ENCODE data around the gene SV2B. TPM values are rescaled to one million over a fixed set of nuclear protein-coding genes. Genes with fewer than 3 reads are reported as not detected.

The SV2B gene
- total and polyA plus RNA-seq, 2 donors (not counting 3 experiments of a cell fraction or from before 2014, with no cell fraction given), result not detected

- dilution Hi-C loops (cut with MboI; ENCODE audit: extremely low pct_ligation_motif_present, low sequenced_read_pairs), result no loop called here
- TF ChIP-seq POLR2AphosphoS5 (IDR thresholded peaks at IDR 0.05; ENCODE audit: insufficient read depth, low read depth, low read length), result no peak
- no peak for TF ChIP-seq GATA2 (IDR thresholded peaks at IDR 0.05; ENCODE audit: insufficient read depth, insufficient read length, low read depth, low read length)
- no peak for TF ChIP-seq JUN (IDR thresholded peaks at IDR 0.05; ENCODE audit: borderline replicate concordance, insufficient read depth, insufficient read length, low read depth)
- TF ChIP-seq FOS (IDR thresholded peaks at IDR 0.05; ENCODE audit: borderline replicate concordance, insufficient read depth, low read length), result no peak
- TF ChIP-seq CTCF (IDR thresholded peaks at IDR 0.05; ENCODE audit: extremely low read depth in 1 of 2, insufficient read depth in 1 of 2, low read depth in 1 of 2, low read length in 2 of 2), result no peak
- no peak for TF ChIP-seq EZH2 (IDR thresholded peaks at IDR 0.05; ENCODE audit: borderline replicate concordance, low read depth, low read length, severe bottlenecking)
- no peak for TF ChIP-seq MYC (IDR thresholded peaks at IDR 0.05; ENCODE audit: low read depth, low read length)
- TF ChIP-seq MAX (IDR thresholded peaks at IDR 0.05; ENCODE audit: insufficient read depth, insufficient read length), result no peak
- TF ChIP-seq POLR2A (IDR thresholded peaks at IDR 0.05; ENCODE audit: low read depth, low read length), result no peak
- H3K9ac ChIP-seq (replicated peaks; ENCODE audit: extremely low read depth, insufficient read depth, low read length), result no peak overlapping the region
- FAIRE-seq (no peak), DNase-seq (ENCODE audit: low read depth, low spot score) (no peak)
- CTCF ChIA-PET, result interaction anchor here (3.1 kb wide), 1 partner anchor 171 kb away, joined by 22 read pairs; no protein-coding TSS in a partner anchor
- H3K4me3 ChIP-seq (replicated peaks in 1 of 3; ENCODE audit: insufficient read depth in 1 of 3, low read depth in 1 of 3, low read length in 3 of 3), result no peak overlapping the region
- H3K27ac ChIP-seq (ENCODE audit: insufficient read depth, low read depth, low read length), result no peak overlapping the region
- no peaks in the 10 kb centered on the region for H3K36me3 ChIP-seq (ENCODE audit: control insufficient read depth in 2 of 2, extremely low read depth in 1 of 2, insufficient read depth in 2 of 2, low read length in 2 of 2)
- no TSS peak for BruUV-seq (replicated peaks)
- POLR2A ChIA-PET, result no interaction called here
- H3K9me1 ChIP-seq (replicated peaks; ENCODE audit: control insufficient read depth, extremely low read depth, insufficient read depth, low read length), result no peaks in the 10 kb centered on the region
- intact Hi-C loops (cut with micrococcal nuclease), result no loop called here
- no peaks in the 10 kb centered on the region for H3K79me2 ChIP-seq (ENCODE audit: control insufficient read depth, insufficient read depth, low read length)
- no peak overlapping the region for H2AFZ ChIP-seq (ENCODE audit: low read depth, low read length)
- no peaks in the 10 kb centered on the region for H4K20me1 ChIP-seq (replicated peaks; ENCODE audit: control insufficient read depth, extremely low read depth, insufficient read depth, low read length)
- no peak overlapping the region for H3K4me2 ChIP-seq (ENCODE audit: insufficient read depth, low read length)
- H3K27me3 ChIP-seq (ENCODE audit: control insufficient read depth in 2 of 2, insufficient read depth in 2 of 2, low read length in 2 of 2), result no peaks in the 10 kb centered on the region
- H3K4me1 ChIP-seq (ENCODE audit: control insufficient read depth, extremely low read depth, insufficient read depth, low read length), result no peaks in the 10 kb centered on the region
- H3K9me3 ChIP-seq (replicated peaks; ENCODE audit: control insufficient read depth, insufficient read depth, low read length), result no peaks in the 10 kb centered on the region
Observed at GRCh38 chr15:91227117-91227516, 127.1 kb downstream of the SV2B start.
